ENCODE results near the gene NAALADL2. TPM values are rescaled to one million over a fixed set of nuclear protein-coding genes. Genes with fewer than 3 reads are reported as not detected.

NAALADL2 gene
- total RNA-seq, 4 donors from 2014 or later: 10.3 to 16.7 (median 10.9) TPM

DNA sequence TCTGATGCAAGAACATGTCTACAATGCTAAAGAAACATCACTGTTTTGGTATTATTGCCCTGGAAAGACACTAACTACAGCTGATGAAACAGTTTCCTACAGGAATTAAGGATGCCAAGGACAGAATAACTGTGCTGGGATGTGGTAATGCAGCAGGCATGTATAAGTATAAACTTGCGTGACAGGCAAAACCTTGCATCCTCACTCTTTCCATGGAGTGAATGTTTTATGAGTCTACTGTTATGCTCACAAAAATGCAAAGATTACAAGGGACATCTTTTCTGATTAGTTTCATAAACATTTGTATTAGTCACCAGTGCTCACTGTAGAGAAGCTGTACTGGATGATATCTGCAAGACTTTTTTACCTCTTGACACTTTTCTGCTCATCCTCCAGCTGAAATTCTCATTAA, 143.6 kb downstream of the NAALADL2 start:
- WGBS, 2 donors: 89 to 100% methylated on average over 1 of the region's 1 CpG
- Histone ChIP-seq H3K27me3 (no peaks in the 10 kb centered on the region), H3K9me3 (no peaks in the 10 kb centered on the region), H3K4me3 (no peak overlapping the region), H3K36me3 (no peaks in the 10 kb centered on the region), H3K27ac (no peak overlapping the region), H3K4me1 (no peaks in the 10 kb centered on the region)
- no peak for DNase-seq (ENCODE audit: low spot score in 2 of 2)
- TF ChIP-seq, protein P1, sequence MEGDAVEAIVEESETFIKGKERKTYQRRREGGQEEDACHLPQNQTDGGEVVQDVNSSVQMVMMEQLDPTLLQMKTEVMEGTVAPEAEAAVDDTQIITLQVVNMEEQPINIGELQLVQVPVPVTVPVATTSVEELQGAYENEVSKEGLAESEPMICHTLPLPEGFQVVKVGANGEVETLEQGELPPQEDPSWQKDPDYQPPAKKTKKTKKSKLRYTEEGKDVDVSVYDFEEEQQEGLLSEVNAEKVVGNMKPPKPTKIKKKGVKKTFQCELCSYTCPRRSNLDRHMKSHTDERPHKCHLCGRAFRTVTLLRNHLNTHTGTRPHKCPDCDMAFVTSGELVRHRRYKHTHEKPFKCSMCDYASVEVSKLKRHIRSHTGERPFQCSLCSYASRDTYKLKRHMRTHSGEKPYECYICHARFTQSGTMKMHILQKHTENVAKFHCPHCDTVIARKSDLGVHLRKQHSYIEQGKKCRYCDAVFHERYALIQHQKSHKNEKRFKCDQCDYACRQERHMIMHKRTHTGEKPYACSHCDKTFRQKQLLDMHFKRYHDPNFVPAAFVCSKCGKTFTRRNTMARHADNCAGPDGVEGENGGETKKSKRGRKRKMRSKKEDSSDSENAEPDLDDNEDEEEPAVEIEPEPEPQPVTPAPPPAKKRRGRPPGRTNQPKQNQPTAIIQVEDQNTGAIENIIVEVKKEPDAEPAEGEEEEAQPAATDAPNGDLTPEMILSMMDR (IDR thresholded peaks at IDR 0.05): no peak
- no peak for TF ChIP-seq EP300 (IDR thresholded peaks at IDR 0.05)

DNA sequence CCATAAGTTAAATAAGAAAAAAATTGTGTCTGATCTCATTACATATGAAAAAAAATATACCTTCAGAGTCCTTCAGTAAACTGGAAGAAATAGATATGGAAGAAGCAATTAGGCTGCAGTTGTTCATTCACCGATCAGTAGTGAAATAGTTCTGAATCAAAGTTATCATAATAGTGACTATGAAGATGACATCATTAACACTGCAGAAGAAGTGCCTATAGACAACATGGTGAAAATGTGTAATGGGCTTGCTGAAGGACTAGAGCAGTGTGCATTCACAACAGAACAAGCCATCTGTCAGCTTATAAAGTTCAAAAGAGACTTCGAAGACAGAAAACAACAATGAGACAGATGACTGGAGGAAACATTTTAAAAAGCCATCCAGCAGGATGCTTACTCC, 144.5 kb downstream of the NAALADL2 start:
- TF ChIP-seq POLR2A (IDR thresholded peaks at IDR 0.05): no peak
- TF ChIP-seq, protein P1 (IDR thresholded peaks at IDR 0.05): no peak
- TF ChIP-seq EP300 (IDR thresholded peaks at IDR 0.05): no peak
- Histone ChIP-seq H3K9me3 (no peaks in the 10 kb centered on the region), H3K4me3 (no peak overlapping the region), H3K4me1 (no peaks in the 10 kb centered on the region), H3K27ac (no peak overlapping the region), H3K27me3 (no peaks in the 10 kb centered on the region), H3K36me3 (no peaks in the 10 kb centered on the region)
- 94 to 97% methylated on average over 2 of the region's 2 CpGs for WGBS, 2 donors
- no peak for DNase-seq (ENCODE audit: low spot score in 2 of 2)

DNA sequence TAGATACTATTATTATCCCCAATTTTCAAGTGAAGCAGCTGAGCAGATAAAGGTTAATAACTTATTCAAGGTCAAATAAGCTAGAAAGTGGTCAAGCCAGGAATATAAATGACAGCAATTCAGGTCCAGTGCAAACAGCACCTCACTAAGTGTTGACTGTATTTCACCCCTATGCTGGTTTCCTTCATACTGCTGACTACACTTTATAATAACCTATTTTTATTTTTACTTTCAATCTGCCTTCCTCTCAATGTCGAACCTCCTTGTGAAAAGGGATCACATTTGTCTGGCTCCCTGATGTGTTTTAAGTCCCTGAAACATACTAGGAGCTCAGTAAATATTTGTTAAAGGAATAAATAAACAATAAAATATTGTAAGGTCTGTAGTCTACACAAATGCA, 146.1 kb downstream of the NAALADL2 start:
- Histone ChIP-seq H3K27me3 (no peaks in the 10 kb centered on the region), H3K4me3 (no peak overlapping the region), H3K4me1 (no peaks in the 10 kb centered on the region), H3K27ac (no peak overlapping the region), H3K36me3 (no peaks in the 10 kb centered on the region), H3K9me3 (no peaks in the 10 kb centered on the region)
- DNase-seq (ENCODE audit: low spot score in 2 of 2): no peak
- TF ChIP-seq EP300 (IDR thresholded peaks at IDR 0.05) (no peak), POLR2A (IDR thresholded peaks at IDR 0.05) (no peak)
- WGBS, 2 donors: 71 to 78% methylated on average over 1 of the region's 1 CpG

DNA sequence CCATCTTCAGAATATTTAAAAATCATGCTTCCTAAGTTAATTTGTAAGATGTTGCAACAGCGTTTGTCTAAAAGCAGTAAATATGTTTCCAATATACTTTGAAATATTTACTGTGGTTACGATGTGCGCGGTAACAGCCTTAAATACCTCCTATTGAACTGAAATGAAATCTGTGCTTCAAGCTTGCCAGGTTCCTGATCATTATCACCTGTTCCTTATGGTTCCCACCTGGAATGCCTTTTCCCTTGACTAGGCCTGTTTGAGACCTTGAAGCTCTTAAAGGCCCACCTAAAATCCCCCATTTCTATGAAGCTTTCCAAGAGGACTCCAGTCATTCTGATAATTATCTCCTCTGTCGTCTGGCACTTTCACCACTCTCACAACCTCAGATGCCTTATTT, 146.7 kb downstream of the NAALADL2 start:
- no peak for DNase-seq (ENCODE audit: low spot score in 2 of 2)
- H3K4me1 ChIP-seq: no peaks in the 10 kb centered on the region
- no peaks in the 10 kb centered on the region for H3K36me3 ChIP-seq
- no peaks in the 10 kb centered on the region for H3K27me3 ChIP-seq
- H3K4me3 ChIP-seq: no peak overlapping the region
- WGBS, 2 donors: 89 to 91% methylated on average over 5 of the region's 5 CpGs
- H3K9me3 ChIP-seq: no peaks in the 10 kb centered on the region
- H3K27ac ChIP-seq: no peak overlapping the region
- no peak for TF ChIP-seq POLR2A (IDR thresholded peaks at IDR 0.05)
- TF ChIP-seq, protein P1 (IDR thresholded peaks at IDR 0.05): no peak

DNA sequence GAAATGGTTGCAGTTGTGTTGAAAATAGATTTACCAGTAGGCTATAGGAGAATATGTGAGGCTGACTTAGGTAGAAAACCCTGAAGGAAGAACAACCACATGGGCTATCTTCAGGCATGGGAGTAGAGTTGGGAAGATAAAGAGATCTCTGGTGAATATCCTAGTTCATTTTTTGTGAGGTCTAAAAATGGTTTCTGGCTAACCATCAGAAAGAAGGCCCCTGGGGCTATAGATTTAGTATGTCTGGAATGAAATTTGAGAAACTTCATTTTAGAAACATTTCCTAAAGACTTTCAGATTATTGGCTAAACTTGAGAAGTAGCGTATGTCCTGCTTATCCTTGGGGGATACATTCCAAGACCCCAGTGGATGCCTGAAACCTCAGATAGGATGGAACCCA, 148.2 kb downstream of the NAALADL2 start:
- no peak for DNase-seq (ENCODE audit: low spot score in 2 of 2)
- Histone ChIP-seq H3K4me1 (no peaks in the 10 kb centered on the region), H3K4me3 (no peak overlapping the region), H3K27ac (no peak overlapping the region), H3K27me3 (no peaks in the 10 kb centered on the region), H3K36me3 (no peaks in the 10 kb centered on the region), H3K9me3 (no peaks in the 10 kb centered on the region)
- WGBS, 2 donors: 93 to 100% methylated on average over 1 of the region's 1 CpG
- no peak for TF ChIP-seq POLR2A (IDR thresholded peaks at IDR 0.05)
- TF ChIP-seq, protein P1 (IDR thresholded peaks at IDR 0.05): no peak
- TF ChIP-seq EP300 (IDR thresholded peaks at IDR 0.05): no peak

DNA sequence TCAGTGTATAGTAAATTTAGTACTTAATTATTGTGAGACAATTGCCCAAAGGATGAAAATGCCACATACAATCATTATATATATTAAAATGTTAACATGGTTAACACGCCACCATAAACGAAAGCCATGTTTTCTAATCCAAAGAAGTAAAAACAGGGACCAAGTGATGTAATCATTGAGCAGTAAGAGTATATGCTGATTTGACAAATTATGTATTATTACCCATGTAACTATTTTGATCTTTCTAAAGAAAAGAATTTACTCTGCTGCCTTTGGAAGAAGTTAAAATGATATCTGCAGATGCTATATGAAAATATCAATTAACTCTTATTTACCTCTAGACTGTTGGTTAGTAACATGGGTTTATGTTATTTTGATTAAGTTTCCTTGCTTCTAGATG, 150.2 kb downstream of the NAALADL2 start:
- H3K27me3 ChIP-seq: no peaks in the 10 kb centered on the region
- no peaks in the 10 kb centered on the region for H3K4me1 ChIP-seq
- no peaks in the 10 kb centered on the region for H3K9me3 ChIP-seq
- no peaks in the 10 kb centered on the region for H3K36me3 ChIP-seq
- H3K27ac ChIP-seq: no peak overlapping the region
- H3K4me3 ChIP-seq: no peak overlapping the region
- 94 to 99% methylated on average over 2 of the region's 2 CpGs for WGBS, 2 donors
- no peak for TF ChIP-seq EP300 (IDR thresholded peaks at IDR 0.05)
- no peak for DNase-seq (ENCODE audit: low spot score in 2 of 2)
